Loucy (cell line): ENCODE results near the gene ERP27.

Experiments
- EZH2phosphoT487 ChIP-seq: fragments of 200-600 bp; IDR thresholded peaks from 2 replicates; pipeline ENCODE4 v1.6.1; 2018; ENCODE audit warnings: antibody characterized with exemption, mild to moderate bottlenecking, moderate library complexity, borderline replicate concordance
- TF ChIP-seq, protein P1 (sequence below): fragments of 200-600 bp; sonication (generic); conservative IDR thresholded peaks from 2 replicates; pipeline ENCODE4 v1.5.1; 2014; ENCODE audit warnings: mild to moderate bottlenecking, antibody characterized with exemption, low read length

DNA sequence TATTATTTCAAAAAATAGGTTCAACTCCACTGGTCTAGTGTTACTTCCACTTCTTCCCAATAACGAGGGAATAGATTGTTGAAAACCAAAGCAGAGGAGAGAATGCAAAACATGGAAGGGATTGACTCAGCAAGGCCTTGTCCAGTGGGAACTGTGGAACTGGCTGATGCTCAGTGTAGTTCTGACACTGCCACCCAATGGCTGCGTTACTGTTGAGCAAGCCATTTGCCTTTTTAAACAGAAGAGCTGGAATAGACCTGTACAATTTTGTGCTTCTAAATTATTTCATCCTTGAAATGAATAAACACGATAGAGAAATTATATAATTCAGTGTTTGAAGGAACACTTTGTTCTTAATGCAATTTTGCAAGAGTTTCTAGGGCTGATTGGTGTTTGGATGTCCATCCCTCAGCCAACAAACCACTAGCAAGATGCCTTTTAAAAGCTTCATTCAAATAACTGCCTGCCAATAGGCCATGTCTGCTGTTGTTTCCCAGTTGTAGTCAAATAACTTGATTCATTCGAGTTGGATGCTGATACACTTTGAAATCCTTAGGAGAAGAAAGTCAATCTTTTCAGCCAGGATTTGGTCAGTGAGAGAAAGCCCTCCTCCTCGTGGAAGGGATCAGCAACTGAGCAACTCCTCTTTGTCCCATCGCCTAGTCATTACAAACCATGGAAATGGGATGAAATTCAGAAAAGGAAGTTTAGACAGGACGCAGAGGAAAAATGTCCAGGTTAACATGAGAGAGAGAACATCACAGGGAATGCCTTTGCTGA, 45.4 kb downstream of the ERP27 start:
- TF ChIP-seq, protein P1, sequence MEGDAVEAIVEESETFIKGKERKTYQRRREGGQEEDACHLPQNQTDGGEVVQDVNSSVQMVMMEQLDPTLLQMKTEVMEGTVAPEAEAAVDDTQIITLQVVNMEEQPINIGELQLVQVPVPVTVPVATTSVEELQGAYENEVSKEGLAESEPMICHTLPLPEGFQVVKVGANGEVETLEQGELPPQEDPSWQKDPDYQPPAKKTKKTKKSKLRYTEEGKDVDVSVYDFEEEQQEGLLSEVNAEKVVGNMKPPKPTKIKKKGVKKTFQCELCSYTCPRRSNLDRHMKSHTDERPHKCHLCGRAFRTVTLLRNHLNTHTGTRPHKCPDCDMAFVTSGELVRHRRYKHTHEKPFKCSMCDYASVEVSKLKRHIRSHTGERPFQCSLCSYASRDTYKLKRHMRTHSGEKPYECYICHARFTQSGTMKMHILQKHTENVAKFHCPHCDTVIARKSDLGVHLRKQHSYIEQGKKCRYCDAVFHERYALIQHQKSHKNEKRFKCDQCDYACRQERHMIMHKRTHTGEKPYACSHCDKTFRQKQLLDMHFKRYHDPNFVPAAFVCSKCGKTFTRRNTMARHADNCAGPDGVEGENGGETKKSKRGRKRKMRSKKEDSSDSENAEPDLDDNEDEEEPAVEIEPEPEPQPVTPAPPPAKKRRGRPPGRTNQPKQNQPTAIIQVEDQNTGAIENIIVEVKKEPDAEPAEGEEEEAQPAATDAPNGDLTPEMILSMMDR: peak; percentile 60
- TF ChIP-seq EZH2phosphoT487: no peak
